ENCODE data around the gene GFOD1. TPM values are rescaled to one million over a fixed set of nuclear protein-coding genes. Genes with fewer than 3 reads are reported as not detected.

GFOD1 gene
- total RNA-seq, 1 experiment from 2014 or later = 6.1 TPM

GRCh38 chr6:13480631-13481501 lies 6.5 kb downstream of the GFOD1 start:
- Histone ChIP-seq H3K79me2 (ENCODE audit: insufficient read depth, low read length) (peaks cover 3% of the 10 kb centered on the region; the same call in 1 of the 2 replicates), H3K23ac (ENCODE audit: insufficient read length, low read depth, low read length) (no peak overlapping the region), H4K5ac (ENCODE audit: insufficient read length, low read depth, low read length) (no peak overlapping the region), H3K4ac (ENCODE audit: low read depth, low read length) (no peak overlapping the region), H3K14ac (ENCODE audit: insufficient read depth, low read length) (no peak overlapping the region), H3K4me2 (ENCODE audit: insufficient read depth, insufficient read length, low read length) (no peak overlapping the region), H2BK120ac (ENCODE audit: low read depth, low read length, poor library complexity, severe bottlenecking) (no peak overlapping the region), H2AFZ (ENCODE audit: low read length) (no peak overlapping the region), H4K91ac (ENCODE audit: insufficient read length, low read depth, low read length) (no peak overlapping the region), H3K79me1 (ENCODE audit: insufficient read depth, low read depth, low read length, poor library complexity, severe bottlenecking) (no peaks in the 10 kb centered on the region), H4K8ac (replicated peaks; ENCODE audit: insufficient read length, low read depth, low read length) (no peak overlapping the region), H2BK12ac (ENCODE audit: insufficient read length, low read depth, low read length) (no peak overlapping the region), H3K27ac (ENCODE audit: insufficient read length, low read depth, low read length) (no peak overlapping the region), H3K9ac (ENCODE audit: extremely low read depth, insufficient read length, low read length) (no peak overlapping the region), H2AK5ac (ENCODE audit: insufficient read length, low read length) (no peak overlapping the region), H3K23me2 (ENCODE audit: insufficient read length, low read depth, low read length, poor library complexity, severe bottlenecking) (peaks cover 6% of the 10 kb centered on the region), H3K56ac (ENCODE audit: insufficient read length, low read depth, low read length) (no peak overlapping the region), H2BK20ac (ENCODE audit: low read depth, low read length, poor library complexity, severe bottlenecking) (no peak overlapping the region), H2BK5ac (ENCODE audit: insufficient read length, low read length) (no peak overlapping the region), H3K27me3 (ENCODE audit: insufficient read depth, low read length) (peaks cover 12% of the 10 kb centered on the region; the same call in 1 of the 2 replicates), H3K9me3 (ENCODE audit: control insufficient read depth, low read depth, low read length) (no peaks in the 10 kb centered on the region), H2BK15ac (ENCODE audit: low read depth, low read length) (no peak overlapping the region), H3T11ph (ENCODE audit: low read length) (no peak overlapping the region), H3K18ac (ENCODE audit: insufficient read length, low read depth, low read length) (no peak overlapping the region), H4K20me1 (ENCODE audit: control insufficient read depth, insufficient read depth, insufficient read length) (no peaks in the 10 kb centered on the region), H3K4me1 (ENCODE audit: insufficient read depth, low read length) (peaks cover 3% of the 10 kb centered on the region)
- no CpG with 5 or more reads among the region's 6 CpGs for WGBS (ENCODE audit: extremely low coverage, insufficient read length, low lambda C conversion rate)
- Mint-ChIP-seq H3K4me1 (peaks cover 25 to 26% of the 10 kb centered on the region in 2 experiments), H3K9me3 (no peaks in the 10 kb centered on the region), H3K27ac (peak overlapping the region in 1 of 3 experiments; percentile 13; a peak in 1 of 7 replicates), H3K4me3 (no peak overlapping the region), H3K27me3 (ENCODE audit: low read depth) (peaks cover 29% of the 10 kb centered on the region), H3K36me3 (ENCODE audit: insufficient read depth in 1 of 3, low read depth in 3 of 3) (peaks cover 0 to 5% (median 0%) of the 10 kb centered on the region in 3 experiments; a peak in 3 of 7 replicates)
- no peak for DNase-seq
- no peak for TF ChIP-seq CTCF (conservative IDR thresholded peaks at IDR 0.05)
